ENCODE data around the gene STK36.

The STK36 gene

DNA sequence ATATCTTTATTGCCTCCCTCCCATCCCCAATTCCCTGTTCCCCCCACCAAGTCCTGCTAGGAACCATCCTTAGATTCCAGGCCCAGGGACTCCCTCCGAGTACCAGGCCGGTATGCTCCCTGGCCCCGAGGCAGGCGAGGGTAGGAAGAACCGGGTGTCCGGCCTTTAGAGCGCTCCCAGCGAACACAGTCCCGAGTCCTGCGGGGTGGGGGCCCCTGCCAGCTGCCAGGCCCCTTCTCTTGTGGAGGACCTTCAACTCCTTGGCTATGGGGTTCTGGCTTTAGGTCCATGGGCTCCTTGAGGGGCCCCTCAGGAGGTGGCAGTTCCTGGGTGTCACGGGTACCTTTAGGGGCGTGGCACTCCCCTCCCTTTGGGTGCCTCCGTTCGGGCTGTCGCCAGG is 8.0 kb upstream of the STK36 start:
- no peak for DNase-seq (ENCODE audit: low spot score)

DNA sequence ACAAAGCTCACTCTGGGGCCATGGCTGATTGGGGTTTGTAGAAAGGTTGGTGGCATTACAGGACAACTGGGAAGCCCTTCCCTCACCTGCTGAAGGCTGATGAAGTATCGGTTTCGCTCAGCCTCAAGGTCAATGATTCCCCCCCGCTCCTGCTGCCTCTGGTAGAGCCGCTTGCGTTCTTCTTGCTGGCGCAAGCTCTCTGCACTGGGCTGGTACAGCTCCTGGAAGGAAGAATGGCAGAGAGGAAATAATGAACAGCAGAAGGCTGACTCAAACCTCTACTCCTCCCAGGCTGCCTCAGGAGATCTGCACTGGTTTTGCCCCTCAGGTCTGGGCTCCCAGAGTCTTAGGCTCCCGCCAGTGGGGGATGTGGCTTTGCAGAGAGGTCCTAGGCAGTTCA is 7.2 kb upstream of the STK36 start:
- DNase-seq (ENCODE audit: low spot score), result no peak

DNA sequence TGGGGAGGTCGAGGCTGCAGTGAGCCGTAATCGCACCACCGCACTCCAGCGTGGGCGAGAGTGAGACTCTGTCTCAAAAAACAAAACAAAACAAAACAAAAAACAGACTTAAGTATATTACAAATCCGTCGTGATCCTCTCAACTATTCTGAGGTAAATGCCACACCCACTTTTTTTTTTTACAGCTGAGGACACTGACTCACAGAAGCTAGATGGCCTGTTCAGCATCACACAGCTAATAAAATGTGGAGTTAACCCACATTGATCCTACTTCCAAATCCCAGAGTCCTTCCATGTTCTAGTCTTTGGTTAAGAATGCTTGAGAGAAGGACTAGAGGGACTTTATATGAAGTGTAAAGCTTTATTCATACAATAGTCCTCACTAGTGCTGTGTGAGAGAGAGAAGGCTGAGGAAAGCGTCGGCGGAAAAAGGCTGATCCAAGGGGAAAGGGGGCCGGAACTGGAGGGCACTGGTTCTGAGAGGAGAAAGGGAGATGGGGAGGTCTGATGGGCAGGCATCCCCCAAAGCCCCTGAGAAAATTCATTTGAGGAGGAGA is 711 bp upstream of the STK36 start:
- no peak for DNase-seq (ENCODE audit: low spot score)

DNA sequence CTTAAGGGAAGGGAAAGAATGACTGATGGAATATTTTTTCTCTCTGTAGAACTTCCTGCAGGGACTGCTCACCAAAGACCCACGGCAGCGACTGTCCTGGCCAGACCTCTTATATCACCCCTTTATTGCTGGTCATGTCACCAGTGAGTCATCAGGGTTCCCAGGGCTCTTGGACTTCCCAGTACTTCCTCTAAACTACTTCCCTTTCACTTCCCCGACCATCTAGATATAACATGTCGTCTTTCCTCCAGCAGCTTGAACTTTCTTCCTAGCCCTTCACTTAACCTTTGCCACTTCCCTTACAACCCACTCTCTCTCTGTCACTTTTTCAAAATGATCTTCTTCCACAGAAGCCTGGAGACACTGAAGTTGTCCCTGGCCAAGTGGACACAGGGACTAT is 7.2 kb downstream of the STK36 start:
- DNase-seq (ENCODE audit: low spot score), result no peak

DNA sequence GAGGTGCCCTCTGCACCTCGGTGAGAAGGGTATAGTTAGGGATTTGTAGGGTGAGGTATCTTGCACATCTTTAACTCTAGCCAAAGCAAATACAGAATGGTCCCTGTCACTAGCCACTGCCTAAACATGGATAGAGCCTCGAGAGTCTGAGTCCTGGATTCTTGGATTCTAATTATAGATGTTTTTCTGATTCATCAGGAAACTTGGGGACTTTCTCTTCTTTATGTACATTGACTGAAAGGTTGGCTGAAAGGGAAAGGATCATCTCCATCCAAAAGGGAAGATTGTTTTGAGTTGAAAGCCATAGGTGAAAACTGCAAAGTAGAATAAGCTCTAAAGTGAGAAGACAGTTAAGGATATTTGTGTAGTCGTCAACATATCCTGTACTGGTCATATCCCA is 8.2 kb downstream of the STK36 start:
- no peak for DNase-seq (ENCODE audit: low spot score)

DNA sequence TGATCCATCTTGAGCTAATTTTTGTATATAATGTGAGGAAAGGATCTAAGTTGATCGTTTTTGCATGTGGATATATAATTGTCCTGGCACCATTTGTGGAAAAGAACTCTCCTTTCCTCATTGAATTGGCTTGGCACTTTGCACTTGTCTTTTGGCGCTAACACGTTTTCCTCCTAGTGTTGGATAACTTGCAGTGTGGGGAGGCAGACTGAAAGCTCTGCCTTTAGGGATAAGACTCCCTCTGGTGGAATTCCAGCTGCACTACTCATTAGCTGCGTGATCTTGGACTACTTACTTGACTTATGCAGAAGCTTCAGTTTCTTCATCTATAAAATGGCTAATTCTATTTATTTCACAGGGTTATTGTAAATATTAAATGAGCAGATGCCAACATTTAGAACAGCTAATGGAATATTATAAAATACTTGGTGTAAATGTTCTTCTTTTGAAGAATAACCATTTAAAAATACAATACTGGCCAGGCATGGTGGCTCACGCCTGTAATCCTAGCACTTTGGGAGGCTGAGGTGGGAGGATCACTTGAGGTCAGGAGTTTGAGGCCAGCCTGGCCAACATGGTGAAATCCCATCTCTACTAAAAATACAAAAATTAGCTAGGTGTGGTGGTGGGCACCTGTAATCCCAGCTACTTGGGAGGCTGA is 15.6 kb downstream of the STK36 start:
- peak; percentile 73 for DNase-seq (ENCODE audit: low spot score)

DNA sequence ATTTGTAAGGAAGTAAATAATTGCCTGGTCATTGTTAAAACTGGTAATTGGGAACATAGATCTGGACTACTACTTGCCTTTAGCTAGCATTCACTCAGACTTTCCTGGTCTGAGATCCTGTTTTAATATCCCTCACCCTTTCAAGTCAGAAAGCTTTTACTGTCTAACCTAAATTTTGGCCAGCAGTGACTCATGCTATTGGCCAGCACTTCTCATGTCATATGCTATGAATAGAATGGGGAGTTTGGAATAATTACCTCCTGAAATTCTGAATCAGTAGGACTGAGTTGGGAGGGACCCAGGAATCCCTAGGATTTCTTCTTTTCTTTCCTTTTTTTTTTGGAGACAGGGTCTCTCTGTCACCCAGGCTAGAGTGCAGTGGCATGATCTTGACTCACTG is 19.3 kb downstream of the STK36 start:
- no peak for DNase-seq (ENCODE audit: low spot score)

DNA sequence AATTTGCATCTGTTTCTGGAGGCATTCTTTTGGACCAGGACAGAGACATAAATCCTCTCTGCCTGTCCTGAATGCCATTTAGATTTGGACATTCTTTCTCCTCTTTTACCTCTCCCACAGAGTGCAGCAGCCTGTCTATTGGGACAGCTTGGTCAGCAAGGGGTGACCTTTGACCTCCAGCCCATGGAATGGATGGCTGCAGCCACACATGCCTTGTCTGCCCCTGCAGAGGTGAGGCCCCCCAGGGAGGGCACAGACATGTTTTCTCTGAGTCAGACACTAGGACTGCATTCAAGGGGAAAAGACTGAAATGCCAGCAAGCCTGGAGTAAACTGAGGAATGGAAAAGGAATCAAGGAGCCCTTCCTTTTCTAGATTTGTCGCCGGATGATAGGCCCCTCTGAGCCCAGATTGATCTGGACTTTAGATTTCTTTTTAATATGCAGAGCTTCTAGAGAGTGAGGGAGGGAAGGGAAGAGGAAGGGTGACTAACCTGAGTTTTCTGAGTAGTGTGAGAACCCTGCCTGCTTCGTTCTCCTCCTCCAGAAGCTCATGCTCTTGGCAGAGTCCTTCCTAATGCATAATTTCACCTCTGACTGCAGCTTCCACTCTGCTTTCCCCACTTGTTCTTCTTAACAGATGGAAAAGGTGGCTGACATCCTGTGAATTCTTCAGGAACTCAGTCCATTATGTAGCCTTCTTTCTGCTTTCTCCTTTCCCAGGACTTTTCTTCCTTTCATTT is 22.7 kb downstream of the STK36 start:
- DNase-seq (ENCODE audit: low spot score), result no peak

DNA sequence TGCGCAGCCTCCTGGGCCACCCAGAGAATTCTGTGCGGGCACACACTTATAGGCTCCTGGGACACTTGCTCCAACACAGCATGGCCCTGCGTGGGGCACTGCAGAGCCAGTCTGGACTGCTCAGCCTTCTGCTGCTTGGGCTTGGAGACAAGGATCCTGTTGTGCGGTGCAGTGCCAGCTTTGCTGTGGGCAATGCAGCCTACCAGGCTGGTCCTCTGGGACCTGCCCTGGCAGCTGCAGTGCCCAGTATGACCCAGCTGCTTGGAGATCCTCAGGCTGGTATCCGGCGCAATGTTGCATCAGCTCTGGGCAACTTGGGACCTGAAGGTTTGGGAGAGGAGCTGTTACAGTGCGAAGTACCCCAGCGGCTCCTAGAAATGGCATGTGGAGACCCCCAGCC is 27.0 kb downstream of the STK36 start:
- no peak for DNase-seq (ENCODE audit: low spot score)

DNA sequence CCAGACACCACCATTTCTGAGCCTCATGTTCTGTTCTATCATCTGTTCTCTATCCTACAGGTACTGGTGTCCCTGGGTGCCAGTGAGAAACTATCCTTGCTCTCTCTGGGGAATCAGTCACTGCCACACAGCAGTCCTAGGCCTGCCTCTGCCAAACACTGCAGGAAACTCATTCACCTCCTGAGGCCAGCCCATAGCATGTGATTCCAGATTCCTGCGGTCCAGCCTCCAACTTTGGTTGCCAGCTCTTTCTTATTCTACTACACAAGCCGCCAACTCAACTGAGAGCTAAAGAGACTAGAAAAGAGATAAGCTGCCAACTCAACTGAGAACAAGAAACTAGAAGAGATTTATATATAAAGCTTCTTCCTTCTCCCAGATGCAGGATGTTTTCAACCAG is 29.9 kb downstream of the STK36 start:
- DNase-seq (ENCODE audit: low spot score), result no peak

DNA sequence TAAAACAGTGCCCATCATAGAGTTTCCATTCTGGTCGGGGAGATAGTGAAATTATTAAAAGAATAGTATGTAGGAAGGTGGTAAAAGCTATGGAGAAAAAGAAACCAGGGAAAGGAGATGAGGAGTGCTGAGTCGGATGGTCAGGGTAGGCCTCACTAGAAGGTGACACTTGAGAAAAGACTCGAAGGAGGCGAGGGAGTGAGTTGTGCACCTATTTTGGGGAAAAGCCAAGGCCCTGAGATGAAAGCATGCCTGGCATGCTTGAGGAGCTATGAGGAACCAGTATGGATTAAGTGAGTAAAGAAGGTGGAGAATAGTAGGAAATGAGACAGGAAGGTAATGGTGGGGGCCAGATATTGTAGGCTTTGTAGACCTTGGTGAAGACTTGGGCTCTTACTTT is 31.5 kb downstream of the STK36 start:
- no peak for DNase-seq (ENCODE audit: low spot score)

DNA sequence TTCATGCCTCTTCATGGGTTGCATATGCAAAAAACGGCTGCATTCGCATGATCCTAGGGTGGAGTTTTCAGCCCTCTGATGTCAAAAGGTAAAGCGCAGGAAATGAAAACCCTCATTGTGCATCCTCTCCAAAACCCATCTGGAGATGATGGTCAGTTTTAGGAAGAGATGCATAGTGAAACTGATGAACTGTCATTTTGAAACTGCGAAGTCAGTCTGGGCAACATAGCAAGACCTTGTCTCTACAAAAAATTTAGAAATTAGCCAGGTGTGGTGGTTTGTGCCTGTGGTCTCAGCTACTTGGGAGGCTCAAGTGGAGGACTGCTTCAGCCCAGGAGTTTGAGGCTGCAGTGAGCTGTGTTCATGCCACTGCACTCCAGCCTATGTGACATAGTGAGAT is 36.2 kb downstream of the STK36 start:
- no peak for DNase-seq (ENCODE audit: low spot score)

DNA sequence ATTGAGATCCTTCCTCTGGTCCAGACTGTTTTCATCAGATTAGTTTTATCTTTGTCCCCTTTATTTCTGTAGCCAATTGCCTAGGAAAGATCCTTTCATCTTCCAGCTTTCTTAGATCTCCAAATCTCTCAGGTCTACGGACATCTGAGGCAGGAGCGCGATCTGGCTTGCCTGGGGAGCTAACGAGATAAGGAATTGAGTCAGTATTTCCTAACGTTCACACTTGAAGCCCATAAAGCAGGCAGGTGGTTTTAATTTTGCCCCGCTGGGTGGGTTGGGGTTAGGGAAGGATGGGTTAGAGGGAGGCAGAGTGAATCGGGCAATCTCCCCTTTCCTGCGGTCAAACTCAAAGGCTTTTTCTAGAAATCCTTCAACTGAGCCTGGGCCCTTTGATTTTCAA is 38.0 kb downstream of the STK36 start:
- DNase-seq (ENCODE audit: low spot score), result no peak

DNA sequence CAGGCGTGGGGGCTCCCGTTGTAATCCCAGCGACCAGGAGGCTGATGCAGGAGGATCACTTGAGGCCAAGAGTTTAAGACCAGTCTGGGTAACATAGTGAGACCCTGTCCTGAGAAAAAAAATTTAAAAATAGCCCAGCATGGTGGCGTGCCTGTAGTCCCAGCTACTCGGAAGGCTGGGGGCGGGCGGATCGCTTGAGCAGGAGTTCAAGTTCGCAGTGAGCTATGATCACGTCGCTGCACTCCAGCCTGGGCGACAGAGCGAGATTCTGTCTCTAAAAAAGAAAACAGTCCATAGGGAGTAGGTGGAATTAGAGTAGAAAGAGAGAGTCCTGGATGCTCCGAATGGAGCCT is 38.4 kb downstream of the STK36 start:
- no peak for DNase-seq (ENCODE audit: low spot score)

DNA sequence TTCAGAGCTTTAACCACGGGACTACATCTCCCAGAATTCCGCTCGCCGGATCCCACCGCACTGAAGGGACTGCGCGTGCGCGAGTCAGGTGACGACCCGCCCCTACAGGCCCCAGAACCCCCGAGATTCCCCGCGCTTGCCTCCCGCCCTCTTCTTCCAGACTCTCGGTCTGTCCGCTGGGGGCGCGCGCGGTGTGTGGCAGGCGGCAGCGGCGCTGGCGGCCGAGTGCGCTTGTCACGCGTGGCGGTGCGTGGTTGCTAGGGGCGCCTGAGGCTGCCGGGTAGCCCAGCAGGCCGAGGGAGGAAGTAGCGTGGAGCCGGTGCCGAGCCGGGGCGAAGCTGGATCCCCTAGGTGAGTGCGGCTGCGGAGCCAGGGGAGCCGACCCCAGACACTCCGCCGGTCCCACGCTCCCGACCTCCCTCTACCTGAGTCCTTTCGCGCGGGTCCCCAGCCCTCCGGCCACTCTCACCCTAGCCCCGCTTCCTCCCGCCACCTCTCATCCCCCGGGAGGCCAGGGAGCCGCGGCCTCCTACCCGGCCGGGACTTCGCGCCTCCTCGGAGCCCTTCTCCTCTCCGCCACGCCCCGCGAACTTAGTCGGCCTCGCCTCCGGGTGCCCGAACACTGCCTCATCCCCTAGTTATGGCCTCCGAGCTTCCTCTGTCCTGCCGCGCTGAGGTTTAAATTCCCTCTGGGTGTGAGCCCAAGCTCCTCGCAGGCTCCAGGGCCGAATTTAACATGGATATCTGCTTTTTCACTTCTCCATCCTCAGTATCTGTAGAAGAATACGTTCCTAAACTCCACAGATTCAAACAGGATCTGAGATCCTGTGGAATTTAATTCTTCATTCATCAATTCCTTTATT is 39.0 kb downstream of the STK36 start, which contains the start of gene TTLL4:
TTLL4 (plus strand) TSS at position 149 of the 863 bp plus-strand sequence. CDS start 26,842 bp downstream, outside the sequence.
- peak; percentile 98 for DNase-seq (ENCODE audit: low spot score)

DNA sequence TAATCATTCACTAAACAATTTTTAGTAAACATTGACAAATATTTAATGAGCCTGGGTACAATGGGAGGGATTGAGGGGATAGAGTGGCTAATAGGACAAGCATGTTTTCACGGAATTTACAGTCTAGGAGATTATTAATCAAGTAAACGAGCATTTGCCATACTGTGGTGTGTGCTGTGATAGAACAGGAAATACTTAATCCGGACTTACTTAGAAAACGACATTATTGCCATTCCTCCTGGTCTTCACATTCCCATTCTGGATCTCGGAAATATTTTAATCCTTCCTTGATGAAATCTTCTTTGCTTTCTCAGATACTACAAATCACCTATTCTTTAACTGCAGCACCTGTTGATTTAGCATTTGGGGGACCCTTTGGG is 39.7 kb downstream of the STK36 start:
- no peak for DNase-seq (ENCODE audit: low spot score)

DNA sequence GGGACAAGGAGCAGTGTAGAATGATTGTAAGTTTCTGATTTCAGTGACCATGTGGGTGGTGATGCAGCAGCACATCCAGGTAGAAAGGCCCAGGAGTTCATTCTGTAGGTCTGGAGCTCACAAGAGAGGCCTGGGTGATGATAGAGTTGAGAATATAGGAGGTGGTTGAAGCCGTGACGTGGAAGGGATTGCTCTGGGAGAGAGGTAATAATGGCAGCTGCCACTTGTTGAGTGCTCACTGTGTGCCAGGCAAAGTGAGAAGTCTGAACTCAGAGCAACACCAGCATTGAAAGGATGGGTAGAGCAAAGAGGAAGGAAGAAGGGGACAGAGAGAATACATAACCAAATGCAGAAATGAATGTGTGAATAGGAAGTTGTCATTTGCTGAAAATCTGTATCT is 42.0 kb downstream of the STK36 start:
- DNase-seq (ENCODE audit: low spot score), result no peak

DNA sequence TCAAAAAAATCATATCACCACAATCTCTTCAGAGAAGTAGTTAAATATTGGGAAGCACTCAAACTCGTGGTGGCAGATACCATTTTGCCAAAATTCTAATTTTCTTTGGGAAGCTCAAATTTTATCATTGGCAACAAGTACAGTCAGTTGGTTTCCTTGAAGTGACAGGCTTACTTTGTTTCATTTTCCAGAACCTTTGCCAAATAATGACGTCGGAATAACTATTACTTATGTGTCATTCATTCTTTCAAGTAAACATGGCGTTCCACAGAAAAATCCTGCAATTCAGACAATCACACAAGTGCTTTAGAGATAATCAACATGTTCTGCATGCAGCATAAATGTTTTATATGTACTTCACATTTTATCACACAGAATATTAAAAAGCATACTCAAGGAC is 44.2 kb downstream of the STK36 start:
- DNase-seq (ENCODE audit: low spot score), result peak; percentile 87

DNA sequence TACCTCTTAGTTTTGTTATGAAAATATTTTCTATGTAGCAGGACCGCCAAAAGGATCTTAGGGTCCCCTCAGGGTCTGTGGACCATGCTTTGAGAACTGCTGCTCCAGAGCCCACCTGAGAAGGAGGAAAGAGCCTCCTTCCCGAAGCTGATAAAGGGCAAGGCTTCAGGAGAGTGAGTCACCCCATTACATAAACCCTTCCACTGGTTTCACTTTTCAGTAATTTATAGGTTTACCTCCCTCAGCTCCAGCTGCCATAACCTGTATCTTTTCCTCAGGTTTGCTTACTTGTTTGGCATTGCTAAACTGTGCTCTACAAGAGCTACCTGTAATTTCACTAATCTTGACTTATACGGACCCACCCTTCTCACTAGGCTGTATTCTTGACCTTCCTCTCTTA is 45.4 kb downstream of the STK36 start:
- no peak for DNase-seq (ENCODE audit: low spot score)

DNA sequence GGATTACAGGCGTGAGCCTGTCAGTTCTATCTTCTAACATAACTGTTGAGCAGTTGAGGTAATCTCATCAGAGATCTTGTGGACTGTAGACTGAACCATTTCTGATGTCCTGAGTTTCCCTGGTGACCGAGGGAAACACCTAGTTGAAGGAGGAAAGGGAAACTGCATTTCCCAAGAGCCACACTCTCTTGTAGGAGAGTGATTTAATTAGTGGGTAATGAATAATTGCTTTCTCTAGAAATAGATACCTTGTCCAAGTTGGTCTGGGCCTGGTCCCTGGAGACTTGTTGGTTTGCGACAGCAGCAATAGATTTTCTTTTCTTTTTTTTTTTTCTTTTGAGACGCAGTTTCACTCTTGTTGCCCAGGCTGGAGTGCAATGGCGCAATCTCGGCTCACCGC is 46.2 kb downstream of the STK36 start:
- no peak for DNase-seq (ENCODE audit: low spot score)

DNA sequence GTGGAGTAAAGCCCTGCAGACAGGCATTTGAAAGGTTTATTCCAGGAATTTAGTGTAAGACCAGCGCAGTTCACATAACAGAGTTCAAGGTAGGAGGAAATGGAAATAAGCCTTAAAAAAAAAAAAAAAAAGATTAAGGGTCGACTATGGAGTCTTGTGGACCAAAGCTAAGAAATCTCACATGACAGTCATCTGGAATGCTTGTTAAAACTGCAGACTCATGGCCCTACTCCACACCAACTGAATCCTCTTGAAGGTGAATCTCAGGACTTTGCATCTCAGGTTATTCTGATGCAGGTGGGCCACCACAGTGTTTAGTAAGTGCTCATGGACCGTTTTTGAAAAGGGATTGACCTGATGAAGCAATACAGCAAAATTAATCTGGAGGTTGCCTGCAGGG is 47.6 kb downstream of the STK36 start:
- DNase-seq (ENCODE audit: low spot score), result no peak

Data from globus pallidus (tissue), 1 donor.